Hindlimb muscle (tissue), 1 donor: ENCODE data around the gene GCAT. TPM values are rescaled to one million over a fixed set of nuclear protein-coding genes. Genes with fewer than 3 reads are reported as not detected.
A peak's percentile ranks its signal among the peaks of the same experiment; 100 is the strongest.

Source experiments
- DNase-seq: peaks from one replicate; pipeline ENCODE4 v3.0.0-alpha.2; 2013
- polyA plus RNA-seq: library from polyadenylated mRNA; unstranded; fragments of 120-200 nt; gene quantifications from one replicate; pipeline ENCODE4 v1.2.1, GENCODE V29; 2013; ENCODE audit not compliant: insufficient read length

GCAT gene
- polyA plus RNA-seq, 1 donor = 5.6 TPM

GRCh38 chr22:37811867-37812266 is 4.1 kb downstream of the GCAT start:
- DNase-seq = no peak

- no peak for DNase-seq
These were observed 5.3 kb downstream of the GCAT start for GRCh38 chr22:37812869-37813678.

- no peak for DNase-seq
These were observed 7.9 kb downstream of the GCAT start for GRCh38 chr22:37815593-37815992.

- no peak for DNase-seq
These were observed 8.9 kb downstream of the GCAT start for GRCh38 chr22:37816543-37817180.

GRCh38 chr22:37817705-37818408 is 10.1 kb downstream of the GCAT start:
- peak; percentile 87 for DNase-seq

GRCh38 chr22:37818409-37819104 is 10.8 kb downstream of the GCAT start:
- peak; percentile 43 for DNase-seq

GRCh38 chr22:37819105-37819433 is 11.3 kb downstream of the GCAT start:
- no peak for DNase-seq

- DNase-seq = no peak
These were observed 12.6 kb downstream of the GCAT start for GRCh38 chr22:37820350-37820749.

- no peak for DNase-seq
These were observed 14.5 kb downstream of the GCAT start for GRCh38 chr22:37822079-37822833.

GRCh38 chr22:37823134-37823985 is 15.6 kb downstream of the GCAT start, which contains the start of gene GALR3:
TSS of gene GALR3 (plus strand) at chr22:37823382. CDS start at chr22:37823407, 25 bp downstream.
- DNase-seq = no peak

- DNase-seq = peak; percentile 36
These were observed 17.2 kb downstream of the GCAT start for GRCh38 chr22:37824674-37825641.

GRCh38 chr22:37827056-37827455 is 19.3 kb downstream of the GCAT start:
- peak; percentile 87 for DNase-seq

GRCh38 chr22:37830093-37830842 is 22.5 kb downstream of the GCAT start:
- no peak for DNase-seq

GRCh38 chr22:37831472-37831871 is 23.7 kb downstream of the GCAT start:
- DNase-seq = no peak

- DNase-seq = no peak
These were observed 24.5 kb downstream of the GCAT start for GRCh38 chr22:37832022-37832857.

- DNase-seq = no peak
These were observed 34.5 kb downstream of the GCAT start for GRCh38 chr22:37842015-37842793.

GRCh38 chr22:37843741-37844089 is 36.0 kb downstream of the GCAT start:
- DNase-seq = no peak
